Activated T-helper 17 cell treated with anti-CD3 and anti-CD28 coated beads, Interleukin-2, amount 50 U/mL, for 72 hours (primary cell): ENCODE data around the gene VSIG8. TPM values are rescaled to one million over a fixed set of nuclear protein-coding genes. Genes with fewer than 3 reads are reported as not detected.
A peak's percentile ranks its signal among the peaks of the same experiment; 100 is the strongest.

Source experiments
- ATAC-seq: fragments of 150-1000 bp; cut with Tn5 transposase; replicated peaks from 2 replicates; pipeline ENCODE4 v1.10.0; 2021; ENCODE audit warnings: mild to moderate bottlenecking, moderate library complexity
- H3K27ac Mint-ChIP-seq: one replicate; pipeline ENCODE4 v1.8.0; 2022; ENCODE audit warnings: mixed read lengths
- H3K27me3 Mint-ChIP-seq: one replicate; pipeline ENCODE4 v1.8.0; 2022; ENCODE audit warnings: mixed read lengths
- H3K36me3 Mint-ChIP-seq: one replicate; pipeline ENCODE4 v1.8.0; 2022; ENCODE audit warnings: low read depth, mild to moderate bottlenecking, mixed read lengths
- H3K4me1 Mint-ChIP-seq: one replicate; pipeline ENCODE4 v1.8.0; 2022; ENCODE audit warnings: mixed read lengths
- H3K4me3 Mint-ChIP-seq: one replicate; pipeline ENCODE4 v1.8.0; 2022; ENCODE audit warnings: mild to moderate bottlenecking, mixed read lengths
- H3K9me3 Mint-ChIP-seq: one replicate; pipeline ENCODE4 v1.8.0; 2022; ENCODE audit warnings: mixed read lengths
- total RNA-seq, 2 donors: library from RNA; stranded (reverse); gene quantifications; one replicate each; pipeline ENCODE4 v1.2.3, GENCODE V29; 2022

The VSIG8 gene
- total RNA-seq, 2 donors from 2014 or later, result 0.26 TPM; not detected in 1

DNA sequence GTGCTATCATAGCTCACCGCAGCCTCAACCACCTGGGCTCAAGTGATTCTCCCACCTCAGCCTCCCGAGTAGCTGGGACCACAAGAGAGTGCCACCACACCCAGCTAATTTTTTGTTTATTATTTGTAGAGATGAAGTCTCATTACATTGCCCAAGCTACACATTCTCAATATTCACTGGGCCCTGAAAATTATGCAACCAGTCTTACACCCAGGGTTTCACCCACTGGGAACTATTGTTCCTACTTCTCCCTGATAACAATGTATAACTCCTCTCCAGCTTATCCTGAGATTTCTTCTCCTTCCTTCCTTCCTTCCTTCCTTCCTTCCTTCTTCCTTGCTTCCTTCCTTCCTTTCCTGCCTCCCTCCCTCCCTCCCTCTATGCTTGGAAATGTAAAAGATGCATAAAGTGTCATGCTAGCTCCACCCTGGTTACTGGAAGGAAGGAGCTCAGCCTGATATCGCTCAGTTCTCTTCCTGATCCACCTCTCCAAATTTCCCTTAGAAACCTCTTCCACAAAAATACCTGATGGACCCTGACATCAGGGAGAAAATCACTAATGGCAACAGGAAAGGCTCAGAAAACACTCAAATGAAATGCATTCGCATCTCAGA is 11.2 kb upstream of the VSIG8 start:
- no peak for ATAC-seq
- H3K27me3 Mint-ChIP-seq, result no peaks in the 10 kb centered on the region
- no peaks in the 10 kb centered on the region for H3K36me3 Mint-ChIP-seq

DNA sequence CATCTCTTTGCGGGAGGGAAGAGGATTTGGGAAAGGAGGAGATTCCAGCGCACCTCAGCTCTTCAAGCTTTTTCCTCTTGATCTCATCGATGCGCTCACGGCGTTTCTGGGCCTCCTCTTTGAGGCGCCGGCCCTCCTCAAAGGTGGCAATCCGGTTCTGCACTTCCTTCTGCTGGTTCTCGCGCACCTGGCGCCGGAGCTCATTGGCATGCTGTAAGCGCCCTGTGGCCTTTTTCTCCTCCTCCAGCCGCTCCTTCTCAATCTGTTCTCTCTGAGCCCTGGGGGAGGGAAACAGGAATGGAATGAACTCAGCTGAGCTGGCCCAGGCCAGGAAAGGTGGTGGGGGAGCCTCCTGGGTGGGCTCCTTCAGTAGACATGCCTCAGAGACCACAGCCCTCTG is 10.4 kb upstream of the VSIG8 start:
- no peak overlapping the region for H3K4me3 Mint-ChIP-seq
- no peaks in the 10 kb centered on the region for H3K36me3 Mint-ChIP-seq
- H3K9me3 Mint-ChIP-seq, result no peaks in the 10 kb centered on the region
- H3K4me1 Mint-ChIP-seq, result no peaks in the 10 kb centered on the region
- H3K27me3 Mint-ChIP-seq, result no peaks in the 10 kb centered on the region
- ATAC-seq, result no peak
- H3K27ac Mint-ChIP-seq, result no peak overlapping the region

More for the DNA sequence above, 11.2 kb upstream of the VSIG8 start:
- Mint-ChIP-seq H3K9me3 (no peaks in the 10 kb centered on the region), H3K4me3 (no peak overlapping the region), H3K27ac (no peak overlapping the region), H3K4me1 (no peaks in the 10 kb centered on the region)

DNA sequence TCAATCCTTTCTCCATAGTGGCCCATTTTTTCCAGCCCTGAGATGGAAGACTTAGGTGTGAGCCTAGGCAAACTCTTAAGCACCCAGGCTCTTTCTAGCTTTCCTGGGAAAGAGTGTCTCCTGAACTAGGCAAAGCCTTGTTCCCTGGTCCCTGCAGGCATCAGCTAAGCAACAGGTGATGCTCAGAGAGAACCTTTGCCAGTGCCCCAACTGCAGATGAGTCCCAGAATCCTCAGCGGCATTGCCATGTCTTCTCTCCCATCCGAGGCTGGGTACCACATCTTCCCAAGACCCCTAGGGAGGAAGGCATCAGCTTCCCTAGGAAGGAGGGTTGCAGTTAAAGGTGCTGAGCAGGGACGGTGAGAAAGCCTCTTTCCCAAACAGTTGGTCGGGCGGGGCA is 8.2 kb upstream of the VSIG8 start:
- Mint-ChIP-seq H3K27me3 (no peaks in the 10 kb centered on the region), H3K9me3 (no peaks in the 10 kb centered on the region), H3K36me3 (no peaks in the 10 kb centered on the region), H3K27ac (peak overlapping the region; percentile 46), H3K4me1 (peaks cover 9% of the 10 kb centered on the region), H3K4me3 (no peak overlapping the region)
- ATAC-seq, result no peak

DNA sequence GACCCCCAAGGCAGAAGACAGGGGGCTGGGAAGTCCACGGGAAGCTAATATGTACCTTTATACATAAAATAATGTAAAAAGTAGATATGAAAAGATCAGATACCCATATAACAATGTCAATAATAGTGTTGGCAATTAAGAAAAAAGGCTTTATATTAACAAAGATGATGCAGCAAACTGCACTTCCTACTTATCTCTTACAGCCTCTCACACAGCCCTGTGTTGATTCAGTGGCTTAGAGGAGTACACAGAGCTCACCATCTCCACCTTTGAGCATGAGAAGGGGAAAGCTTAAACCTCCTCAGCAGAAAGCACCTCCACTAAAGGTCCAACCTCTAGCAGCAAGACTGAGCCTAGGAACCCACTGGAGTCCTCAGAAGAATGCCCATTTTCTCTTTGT is 7.2 kb upstream of the VSIG8 start:
- no peak for ATAC-seq
- no peaks in the 10 kb centered on the region for H3K27me3 Mint-ChIP-seq
- H3K4me3 Mint-ChIP-seq, result no peak overlapping the region
- no peaks in the 10 kb centered on the region for H3K36me3 Mint-ChIP-seq
- no peaks in the 10 kb centered on the region for H3K9me3 Mint-ChIP-seq
- H3K27ac Mint-ChIP-seq, result no peak overlapping the region
- H3K4me1 Mint-ChIP-seq, result peaks cover 9% of the 10 kb centered on the region

DNA sequence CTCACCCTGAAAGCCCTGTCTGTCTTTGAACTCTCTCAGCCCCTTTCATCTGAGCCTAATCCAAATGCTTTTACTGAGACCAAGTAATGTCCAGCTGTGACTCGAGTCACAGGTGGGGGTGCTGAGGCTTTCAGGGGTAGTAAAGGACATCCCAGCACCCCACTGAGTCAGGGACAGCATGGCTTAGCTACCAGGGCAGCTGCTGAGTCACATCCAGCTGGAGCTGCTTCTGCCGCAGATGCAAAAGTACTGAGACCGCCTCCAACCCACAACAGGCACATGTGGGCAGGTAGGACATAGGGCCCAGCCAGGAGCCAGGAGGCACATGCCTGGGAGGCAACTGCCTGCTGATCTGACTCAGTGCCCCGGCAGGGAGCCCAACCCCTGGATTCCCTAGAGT is 6.7 kb upstream of the VSIG8 start:
- H3K27me3 Mint-ChIP-seq, result no peaks in the 10 kb centered on the region
- no peak overlapping the region for H3K4me3 Mint-ChIP-seq
- peak; percentile 90 for ATAC-seq
- no peaks in the 10 kb centered on the region for H3K36me3 Mint-ChIP-seq
- H3K27ac Mint-ChIP-seq, result no peak overlapping the region
- no peaks in the 10 kb centered on the region for H3K9me3 Mint-ChIP-seq
- peaks cover 9% of the 10 kb centered on the region for H3K4me1 Mint-ChIP-seq

DNA sequence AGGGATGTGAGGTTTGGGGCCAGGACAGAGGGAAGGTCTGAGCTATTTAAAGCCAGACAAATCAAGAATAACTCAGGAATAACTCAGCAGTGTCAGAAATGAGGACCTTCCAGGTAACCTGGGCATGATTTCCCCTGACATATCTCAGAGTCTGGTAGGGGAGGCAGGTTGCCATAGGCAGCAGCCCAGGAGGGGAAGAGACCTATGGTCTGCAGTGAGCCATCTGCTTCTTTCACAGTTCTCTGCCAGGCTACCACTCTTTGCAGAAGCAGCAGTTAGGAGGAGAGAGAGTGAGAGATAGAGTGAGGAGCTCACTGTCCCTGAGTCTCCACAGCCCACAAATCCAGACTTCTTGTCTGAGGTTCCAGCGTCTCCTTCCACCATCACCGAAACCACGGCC is 6.3 kb upstream of the VSIG8 start:
- no peaks in the 10 kb centered on the region for H3K36me3 Mint-ChIP-seq
- no peaks in the 10 kb centered on the region for H3K9me3 Mint-ChIP-seq
- no peak overlapping the region for H3K27ac Mint-ChIP-seq
- peaks cover 9% of the 10 kb centered on the region for H3K4me1 Mint-ChIP-seq
- H3K27me3 Mint-ChIP-seq, result no peaks in the 10 kb centered on the region
- no peak for ATAC-seq
- no peak overlapping the region for H3K4me3 Mint-ChIP-seq

DNA sequence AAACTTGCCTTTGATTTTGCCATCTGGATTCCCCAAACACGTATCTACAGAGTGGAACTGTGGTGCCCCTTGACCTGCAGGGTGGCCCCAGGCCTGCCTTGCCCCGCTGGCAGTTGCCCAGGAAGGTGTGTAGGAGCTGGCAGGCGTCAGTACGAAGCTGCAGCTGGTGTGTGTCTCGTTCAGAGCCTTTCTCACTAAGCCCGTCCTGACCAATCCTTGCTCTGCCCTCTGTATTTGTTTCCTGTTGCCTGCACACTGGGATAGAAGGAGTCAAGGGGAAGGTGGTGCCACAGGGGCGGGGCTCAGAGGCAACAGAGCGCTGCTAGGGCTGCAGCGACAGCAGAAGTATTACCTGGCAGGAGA is 5.2 kb upstream of the VSIG8 start:
- ATAC-seq, result no peak
- H3K27ac Mint-ChIP-seq, result no peak overlapping the region
- H3K27me3 Mint-ChIP-seq, result no peaks in the 10 kb centered on the region
- peaks cover 9% of the 10 kb centered on the region for H3K4me1 Mint-ChIP-seq
- H3K4me3 Mint-ChIP-seq, result no peak overlapping the region
- H3K36me3 Mint-ChIP-seq, result no peaks in the 10 kb centered on the region
- no peaks in the 10 kb centered on the region for H3K9me3 Mint-ChIP-seq

DNA sequence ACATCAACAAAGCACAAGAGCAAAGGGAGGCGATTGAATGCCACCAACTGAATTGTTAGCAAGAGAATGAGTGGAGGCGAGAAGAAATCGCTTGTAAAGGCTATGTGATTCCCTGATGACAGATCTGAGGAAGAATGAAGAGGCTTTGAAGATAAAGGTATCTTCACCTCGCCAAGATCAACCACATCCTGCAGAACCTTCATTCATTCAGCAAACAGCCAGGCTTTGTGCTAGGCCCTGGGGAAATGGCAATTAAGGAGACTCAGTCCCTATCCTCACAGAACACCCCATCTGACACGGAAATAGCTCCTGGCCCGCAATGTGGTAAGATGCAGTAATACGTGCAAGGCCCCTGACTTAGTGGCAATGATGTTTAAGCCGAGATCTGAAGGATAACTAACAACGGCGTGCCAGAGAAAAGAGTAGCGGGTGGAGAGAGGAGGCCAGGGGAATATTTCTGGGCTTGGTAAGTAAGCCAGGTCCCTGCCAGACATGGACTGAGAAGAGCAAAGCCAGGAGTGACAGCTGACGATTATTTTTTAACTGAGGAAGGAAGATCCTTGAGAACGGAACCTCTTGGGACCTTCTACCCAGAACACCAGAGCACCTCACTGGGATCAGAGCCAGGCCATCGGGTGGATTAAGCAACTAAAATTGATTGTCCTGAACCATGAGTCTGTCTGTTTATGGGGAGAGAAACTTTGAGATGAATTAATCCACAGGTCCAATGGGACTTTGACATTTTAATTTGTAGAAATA is 4.6 kb upstream of the VSIG8 start:
- no peak overlapping the region for H3K27ac Mint-ChIP-seq
- no peaks in the 10 kb centered on the region for H3K9me3 Mint-ChIP-seq
- peaks cover 9% of the 10 kb centered on the region for H3K4me1 Mint-ChIP-seq
- no peak for ATAC-seq
- H3K36me3 Mint-ChIP-seq, result no peaks in the 10 kb centered on the region
- no peak overlapping the region for H3K4me3 Mint-ChIP-seq
- H3K27me3 Mint-ChIP-seq, result no peaks in the 10 kb centered on the region

DNA sequence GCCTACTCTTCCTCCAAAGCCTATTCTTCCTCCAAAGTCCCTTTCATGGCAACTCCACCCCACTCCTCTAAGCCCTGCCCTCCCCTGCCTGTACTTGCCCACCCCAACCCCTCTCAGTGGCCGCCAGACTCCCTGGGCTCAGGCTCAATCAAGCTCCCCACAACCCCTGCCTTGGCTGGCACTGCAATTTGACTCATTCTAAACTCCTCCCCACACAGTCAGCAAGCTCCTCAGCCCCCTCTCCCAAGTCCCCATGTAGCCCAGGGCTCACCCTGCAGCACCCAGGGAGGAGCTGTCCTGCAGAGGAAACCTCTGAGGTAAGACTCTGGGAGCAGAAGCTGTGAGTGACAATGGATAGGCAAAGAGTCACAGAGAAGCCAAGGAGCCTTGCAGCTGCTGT is 3.6 kb upstream of the VSIG8 start:
- no peak for ATAC-seq
- no peaks in the 10 kb centered on the region for H3K9me3 Mint-ChIP-seq
- peaks cover 9% of the 10 kb centered on the region for H3K4me1 Mint-ChIP-seq
- no peaks in the 10 kb centered on the region for H3K36me3 Mint-ChIP-seq
- H3K27ac Mint-ChIP-seq, result no peak overlapping the region
- no peaks in the 10 kb centered on the region for H3K27me3 Mint-ChIP-seq
- H3K4me3 Mint-ChIP-seq, result no peak overlapping the region

DNA sequence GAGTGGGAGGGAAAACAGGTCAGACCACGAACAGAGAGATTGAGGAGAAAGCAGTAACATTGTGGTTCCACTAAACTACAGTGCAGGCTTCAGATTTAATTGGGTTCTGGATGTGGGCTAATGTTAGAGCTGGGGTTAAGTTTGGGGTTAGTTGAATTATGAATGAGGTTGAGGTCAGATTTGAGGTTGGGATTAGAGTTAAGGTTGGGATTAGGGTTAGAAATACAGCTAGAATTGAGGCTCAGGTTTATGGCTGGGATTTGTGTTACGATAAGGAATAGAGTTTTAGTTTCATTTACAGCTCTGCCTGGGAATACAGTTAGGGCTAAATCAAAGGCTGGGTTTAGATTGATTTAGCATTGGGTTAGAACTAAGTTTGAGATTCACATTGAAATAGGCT is 1.8 kb upstream of the VSIG8 start:
- H3K4me1 Mint-ChIP-seq, result peaks cover 9% of the 10 kb centered on the region
- H3K27me3 Mint-ChIP-seq, result no peaks in the 10 kb centered on the region
- H3K9me3 Mint-ChIP-seq, result no peaks in the 10 kb centered on the region
- H3K36me3 Mint-ChIP-seq, result no peaks in the 10 kb centered on the region
- no peak overlapping the region for H3K4me3 Mint-ChIP-seq
- peak overlapping the region; percentile 26 for H3K27ac Mint-ChIP-seq
- ATAC-seq, result no peak

DNA sequence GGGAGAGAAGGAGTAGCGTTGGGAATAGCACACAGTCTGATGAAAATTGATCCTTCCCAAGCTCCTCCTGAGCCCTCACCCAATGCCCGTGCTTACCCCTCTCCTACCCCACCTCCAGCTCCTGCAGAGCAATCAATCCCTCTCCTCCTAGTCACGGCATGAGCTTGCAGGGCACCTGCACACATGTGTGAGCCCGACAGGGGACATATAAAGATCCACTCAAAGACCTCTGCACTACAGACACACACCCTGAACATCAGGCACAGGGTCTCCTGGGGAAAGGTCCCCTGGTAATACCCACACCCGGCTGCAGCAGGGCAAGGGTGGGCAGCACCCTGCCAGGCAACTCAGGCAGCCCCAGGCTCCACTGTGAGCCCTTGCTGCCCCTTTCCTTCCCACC is 426 bp downstream of the VSIG8 start:
- no peak for ATAC-seq
- peaks cover 8% of the 10 kb centered on the region for H3K4me1 Mint-ChIP-seq
- H3K9me3 Mint-ChIP-seq, result no peaks in the 10 kb centered on the region

DNA sequence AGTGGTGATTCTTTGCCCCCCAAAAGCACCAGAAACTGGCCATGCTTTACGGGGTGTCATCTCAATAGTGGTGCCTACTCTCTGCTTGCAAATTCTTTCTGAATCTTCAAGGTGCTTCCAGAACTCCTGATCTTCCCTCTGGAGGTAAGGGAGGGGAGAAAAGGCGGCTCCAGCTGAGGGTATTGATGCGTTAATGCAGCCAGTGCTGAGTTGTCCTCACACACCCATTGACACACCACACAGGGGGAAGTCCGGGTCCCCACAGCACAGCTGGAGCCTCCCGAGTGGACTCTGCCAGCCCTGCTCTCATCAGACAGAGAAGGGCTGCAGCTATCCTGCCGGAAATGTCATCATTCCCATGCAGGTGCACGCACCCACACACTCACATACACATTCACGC is 1.2 kb downstream of the VSIG8 start:
- H3K27me3 Mint-ChIP-seq, result no peaks in the 10 kb centered on the region
- no peak for ATAC-seq
- no peaks in the 10 kb centered on the region for H3K36me3 Mint-ChIP-seq
- H3K4me1 Mint-ChIP-seq, result no peaks in the 10 kb centered on the region
- H3K4me3 Mint-ChIP-seq, result no peak overlapping the region
- H3K9me3 Mint-ChIP-seq, result no peaks in the 10 kb centered on the region
- no peak overlapping the region for H3K27ac Mint-ChIP-seq

More for the DNA sequence above, 426 bp downstream of the VSIG8 start:
- no peaks in the 10 kb centered on the region for H3K36me3 Mint-ChIP-seq
- H3K4me3 Mint-ChIP-seq, result no peak overlapping the region
- no peaks in the 10 kb centered on the region for H3K27me3 Mint-ChIP-seq
- H3K27ac Mint-ChIP-seq, result no peak overlapping the region

DNA sequence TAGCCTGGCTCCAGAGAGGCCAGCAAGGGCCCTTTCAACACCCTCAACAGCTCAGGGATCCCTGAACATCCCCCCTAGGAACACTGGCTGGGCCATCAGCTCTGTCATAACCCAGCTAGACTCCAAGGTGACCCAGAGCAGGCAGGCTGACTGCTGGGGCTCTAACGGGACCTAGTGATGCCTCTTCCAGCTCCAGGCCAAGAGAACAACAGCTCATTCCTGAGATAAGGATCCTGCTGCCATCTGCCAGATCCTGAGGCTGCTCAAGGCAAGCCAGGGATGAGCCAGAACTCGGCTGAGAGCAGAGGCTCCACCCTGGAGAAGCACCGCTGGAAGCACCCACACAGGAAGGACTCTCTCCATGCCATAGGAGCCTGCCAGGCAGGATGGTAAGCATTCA is 2.0 kb downstream of the VSIG8 start:
- no peaks in the 10 kb centered on the region for H3K27me3 Mint-ChIP-seq
- no peak overlapping the region for H3K27ac Mint-ChIP-seq
- H3K9me3 Mint-ChIP-seq, result no peaks in the 10 kb centered on the region
- no peaks in the 10 kb centered on the region for H3K36me3 Mint-ChIP-seq
- H3K4me1 Mint-ChIP-seq, result peaks cover under 1% of the 10 kb centered on the region
- H3K4me3 Mint-ChIP-seq, result no peak overlapping the region
- no peak for ATAC-seq

DNA sequence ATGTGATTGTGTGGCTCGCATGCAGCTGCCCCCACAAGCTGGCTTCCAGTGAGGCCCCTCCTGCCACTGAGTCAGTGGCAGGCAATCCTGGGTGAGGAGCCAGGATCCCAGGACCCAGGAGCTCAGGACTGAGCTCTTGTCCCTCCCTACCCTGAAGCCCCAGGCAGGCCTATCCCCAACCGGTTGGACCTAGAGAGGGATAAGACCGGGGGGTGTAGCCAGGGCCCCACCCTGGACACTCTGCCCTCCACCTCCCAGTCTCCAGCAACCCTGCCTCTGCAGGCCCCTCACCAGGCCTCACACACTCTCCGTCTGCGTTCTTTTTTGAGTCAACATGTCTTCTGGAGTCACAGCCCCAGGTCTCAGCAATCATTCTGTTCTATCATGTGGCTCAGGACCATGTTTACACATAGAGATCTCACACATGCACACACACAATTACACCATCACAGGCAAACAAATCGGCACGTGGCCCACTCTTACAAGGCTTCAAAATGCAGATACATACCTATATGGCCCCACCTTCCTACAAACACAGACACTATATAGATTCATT is 2.6 kb downstream of the VSIG8 start:
- Mint-ChIP-seq H3K9me3 (no peaks in the 10 kb centered on the region), H3K27ac (no peak overlapping the region), H3K4me3 (no peak overlapping the region), H3K36me3 (no peaks in the 10 kb centered on the region), H3K4me1 (peaks cover 6% of the 10 kb centered on the region), H3K27me3 (no peaks in the 10 kb centered on the region)
- ATAC-seq, result no peak

DNA sequence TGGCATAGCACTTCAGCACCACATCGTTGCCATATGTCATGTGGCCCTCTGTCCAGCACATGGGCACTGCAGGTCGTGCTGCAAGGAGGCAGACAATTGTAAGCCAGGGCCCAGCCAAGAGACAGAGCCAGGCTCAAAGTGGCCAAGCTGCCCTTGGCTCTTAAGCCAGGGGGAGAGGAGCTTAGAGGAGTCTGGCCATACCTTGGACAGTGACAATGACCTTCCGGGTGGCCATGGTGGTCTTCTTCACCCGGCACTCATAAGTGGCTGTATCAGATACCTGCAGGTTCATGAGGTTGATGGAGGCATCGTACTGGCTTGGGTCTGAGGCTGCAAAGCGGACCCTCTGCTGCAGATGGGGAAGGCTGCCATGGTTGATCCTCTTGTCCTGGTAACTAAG is 4.6 kb downstream of the VSIG8 start:
- ATAC-seq, result no peak
- Mint-ChIP-seq H3K27ac (no peak overlapping the region), H3K36me3 (no peaks in the 10 kb centered on the region), H3K4me3 (no peak overlapping the region), H3K4me1 (peaks cover 12% of the 10 kb centered on the region), H3K9me3 (no peaks in the 10 kb centered on the region), H3K27me3 (no peaks in the 10 kb centered on the region)
